ENCODE measurements around the gene CLSTN2.
A peak's percentile ranks its signal among the peaks of the same experiment; 100 is the strongest.

CLSTN2 gene

DNA sequence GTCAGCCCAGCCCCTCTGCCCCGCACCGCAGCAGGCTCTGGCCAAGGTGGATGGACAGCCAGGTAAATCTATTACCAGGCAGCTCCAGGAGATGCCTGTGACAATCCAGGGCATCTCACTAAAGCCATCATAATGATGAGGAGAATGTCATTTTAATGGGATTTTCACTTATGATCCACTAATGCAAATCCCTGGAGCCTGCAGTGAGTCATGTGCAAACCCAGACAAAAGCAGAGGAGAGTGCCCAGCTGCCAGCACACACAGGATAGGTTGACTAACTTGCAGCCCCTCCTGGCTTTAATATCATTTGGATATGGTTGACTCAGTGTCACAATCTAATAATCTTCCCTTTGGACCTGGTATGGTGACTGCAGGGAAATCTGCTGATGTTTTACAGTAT, 536.0 kb downstream of the CLSTN2 start:
- DNase-seq, result no peak

DNA sequence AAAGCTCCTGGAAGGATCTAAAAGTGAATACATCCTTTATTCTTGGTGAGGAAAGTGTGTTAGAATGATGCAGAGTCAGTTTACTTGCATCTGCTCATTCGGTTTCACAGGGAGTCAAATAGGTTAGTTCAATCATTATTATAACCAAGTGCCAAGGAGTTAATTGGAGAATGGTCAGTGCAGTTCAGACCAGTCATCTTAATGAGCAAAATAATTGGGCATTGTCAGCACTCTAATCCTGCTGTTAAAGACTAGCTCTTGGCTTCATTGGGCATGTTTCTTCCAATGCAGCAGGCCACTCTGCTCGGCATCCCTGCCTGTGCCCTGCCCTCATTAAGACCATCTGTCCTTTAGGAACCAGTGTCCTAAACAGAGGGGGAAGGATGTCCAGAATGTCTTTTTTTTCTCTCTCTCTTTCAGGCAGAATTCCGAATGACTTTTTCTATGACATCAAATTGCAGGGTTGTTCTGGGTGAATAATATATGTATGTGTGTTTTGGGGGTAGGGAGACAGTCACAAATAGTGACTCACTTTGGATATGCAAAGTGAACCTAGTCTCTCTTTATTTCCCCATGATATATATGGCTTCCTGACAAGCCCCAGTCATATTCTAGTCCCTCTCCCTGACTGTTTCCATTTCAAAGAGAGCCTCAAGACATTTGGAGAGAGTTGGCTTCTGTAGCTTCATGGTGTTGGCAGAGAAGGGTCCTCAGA, 537.5 kb downstream of the CLSTN2 start:
- DNase-seq, result no peak

DNA sequence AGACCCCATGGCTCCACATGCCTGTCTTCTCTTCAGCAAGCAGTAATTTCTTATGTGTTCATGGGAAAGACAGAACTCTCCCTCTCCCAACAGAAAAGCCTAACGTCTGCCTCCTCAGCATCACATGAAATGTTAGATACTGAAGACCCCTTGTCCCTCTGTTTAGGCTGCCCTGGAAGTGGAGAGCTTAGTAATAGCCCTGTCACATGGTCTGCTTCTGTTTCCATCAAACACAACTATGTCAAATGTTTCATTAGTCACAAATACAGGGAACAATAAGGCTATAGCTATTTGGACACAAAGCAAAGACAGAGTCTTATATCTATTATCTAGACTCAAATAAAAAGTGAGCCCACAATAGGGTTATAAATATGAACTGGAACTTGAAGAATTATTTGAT, 552.6 kb downstream of the CLSTN2 start:
- no peak for DNase-seq

- no peak for DNase-seq
Observed at GRCh38 chr3:140493271-140493670, 558.3 kb downstream of the CLSTN2 start.

DNA sequence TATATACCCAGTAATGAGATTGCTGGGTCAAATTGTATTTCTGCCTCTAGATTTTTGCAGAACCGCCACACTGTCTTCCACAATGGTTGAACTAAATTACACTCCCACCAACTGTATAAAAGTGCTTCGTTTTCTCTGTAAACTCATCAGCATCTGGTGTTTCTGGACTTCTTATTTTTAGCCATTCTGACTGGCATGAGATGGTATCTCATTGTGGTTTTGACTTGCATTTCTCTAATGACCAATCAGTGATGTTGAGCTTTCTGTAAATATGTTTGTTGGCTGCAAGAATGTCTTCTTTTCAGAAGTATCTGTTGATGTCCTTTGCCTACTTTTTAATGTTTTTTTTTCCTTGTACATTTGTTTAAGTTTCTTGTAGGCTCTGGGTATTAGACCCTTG, 560.0 kb downstream of the CLSTN2 start:
- no peak for DNase-seq

GRCh38 chr3:140497331-140497730, 562.3 kb downstream of the CLSTN2 start:
- DNase-seq, result no peak

DNA sequence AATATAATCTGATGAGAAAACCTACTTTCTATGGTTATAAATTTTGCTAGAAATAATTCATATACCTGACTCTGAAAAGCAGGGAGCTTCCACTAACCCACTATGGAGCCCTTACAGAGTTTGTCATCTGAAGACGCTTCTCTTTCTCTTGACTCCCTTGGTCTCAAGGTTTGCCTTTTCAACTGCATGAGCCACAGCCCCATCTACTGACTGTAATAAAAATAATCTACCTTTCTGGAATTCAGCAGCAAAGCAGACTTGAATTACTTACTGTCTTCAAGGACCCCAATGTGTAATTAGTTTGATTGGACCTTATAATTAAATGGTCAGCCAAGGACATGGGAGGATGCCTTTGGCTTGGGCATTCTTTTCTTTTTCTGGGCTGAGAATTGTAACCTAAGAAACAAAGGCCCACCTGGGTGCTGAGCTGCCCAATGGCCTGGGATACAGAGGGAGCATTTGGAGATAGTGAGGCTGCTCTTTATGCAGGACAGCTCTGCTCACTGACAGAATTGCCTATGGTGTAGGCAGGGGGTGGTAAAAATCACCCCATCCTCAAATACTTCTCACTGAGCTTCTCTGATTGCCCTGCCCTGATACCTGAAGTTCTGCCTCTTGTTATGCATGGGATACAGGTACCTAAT, 564.3 kb downstream of the CLSTN2 start:
- peak in 1 of 2 experiments; percentile 3 for DNase-seq

- no peak for DNase-seq
Observed at GRCh38 chr3:140500473-140500872, 565.5 kb downstream of the CLSTN2 start.

GRCh38 chr3:140501061-140501769, 566.2 kb downstream of the CLSTN2 start:
- DNase-seq, result no peak

DNA sequence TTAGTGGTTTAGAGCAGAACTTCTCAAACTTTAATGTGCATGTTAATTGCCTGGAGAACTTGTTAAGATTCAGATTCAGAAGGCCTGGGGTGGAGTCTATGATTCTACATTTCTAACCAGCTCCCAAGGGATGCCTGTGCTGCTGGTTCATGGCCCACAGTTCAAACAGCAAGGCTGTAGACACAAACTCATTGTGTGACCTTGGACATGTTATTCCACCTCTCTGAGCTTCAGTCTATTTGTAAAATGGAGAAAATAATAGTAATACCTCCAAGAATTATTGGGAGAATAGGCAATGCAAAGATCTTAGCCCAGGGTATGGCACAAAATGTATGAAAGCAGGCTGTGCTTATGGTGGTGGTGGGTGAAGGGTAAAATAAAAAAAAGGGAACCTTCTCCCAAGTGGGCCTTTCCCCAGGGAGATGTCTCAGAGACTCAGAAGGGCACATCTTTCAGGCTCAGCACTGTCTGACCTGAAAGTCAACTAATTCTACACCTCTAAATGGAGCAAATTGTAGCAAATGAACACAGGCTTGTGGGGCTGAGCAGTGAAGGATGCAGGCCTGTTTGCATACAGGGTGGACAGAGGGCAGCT, 566.9 kb downstream of the CLSTN2 start:
- DNase-seq, result no peak

DNA sequence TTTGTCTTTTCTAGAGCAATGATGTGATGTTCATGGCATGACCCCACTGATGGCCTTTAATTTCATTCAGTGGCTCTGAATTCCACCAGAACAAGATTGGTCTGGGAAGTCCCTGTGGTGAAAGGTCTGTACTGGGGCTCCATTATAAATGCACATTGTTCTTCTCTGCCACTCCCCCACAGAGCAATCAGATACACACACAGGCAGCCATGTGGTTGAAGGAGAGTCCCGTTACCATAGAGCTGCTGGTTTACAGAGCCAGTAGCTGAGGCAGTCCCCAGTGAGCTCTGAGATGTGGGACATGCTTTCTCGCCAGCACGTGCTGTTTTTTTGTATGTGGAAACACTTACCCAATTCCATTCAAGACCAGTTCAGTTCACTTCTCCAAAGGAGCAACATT, 570.2 kb downstream of the CLSTN2 start:
- DNase-seq, result no peak

DNA sequence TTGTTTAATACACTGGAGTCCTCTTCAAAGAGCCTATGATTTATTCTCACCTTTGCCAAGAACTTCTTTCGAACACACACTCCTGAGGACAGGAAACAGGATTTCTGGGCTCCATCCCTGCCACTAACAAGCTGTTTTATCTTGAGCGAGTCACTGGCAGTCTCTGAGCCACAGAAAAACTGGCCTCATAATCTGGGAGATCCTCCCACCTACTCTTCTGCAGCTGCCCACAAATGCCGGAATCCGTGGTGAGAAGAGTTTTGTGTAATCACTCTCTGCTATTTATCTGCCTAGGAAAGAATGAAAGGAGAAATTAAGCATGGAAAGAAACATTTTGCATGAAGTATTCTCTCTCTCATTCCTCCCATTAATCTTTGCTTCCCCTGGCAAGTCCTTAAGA, 570.9 kb downstream of the CLSTN2 start:
- no peak for DNase-seq

DNA sequence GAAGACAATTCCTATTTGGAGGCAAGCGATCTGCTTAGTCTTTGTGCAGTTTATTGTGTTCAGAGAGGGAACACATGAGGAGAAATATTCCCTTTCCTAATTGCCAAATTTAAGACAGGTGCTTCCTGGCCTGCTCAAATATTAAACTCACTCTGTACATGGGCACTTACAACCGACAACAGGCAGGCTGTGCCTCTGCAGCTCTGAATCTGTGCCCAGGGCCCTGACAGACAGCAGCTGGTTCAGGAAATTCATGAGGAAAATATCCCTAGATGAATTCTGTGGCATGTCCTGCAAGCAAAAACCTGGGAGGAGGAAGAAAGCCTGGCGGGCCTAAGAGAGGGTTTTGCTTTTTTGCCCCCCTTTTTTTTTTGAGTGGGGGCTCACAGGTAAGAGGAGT, 573.6 kb downstream of the CLSTN2 start:
- no peak for DNase-seq

GRCh38 chr3:140509534-140509933, 574.5 kb downstream of the CLSTN2 start:
- no peak for DNase-seq

DNA sequence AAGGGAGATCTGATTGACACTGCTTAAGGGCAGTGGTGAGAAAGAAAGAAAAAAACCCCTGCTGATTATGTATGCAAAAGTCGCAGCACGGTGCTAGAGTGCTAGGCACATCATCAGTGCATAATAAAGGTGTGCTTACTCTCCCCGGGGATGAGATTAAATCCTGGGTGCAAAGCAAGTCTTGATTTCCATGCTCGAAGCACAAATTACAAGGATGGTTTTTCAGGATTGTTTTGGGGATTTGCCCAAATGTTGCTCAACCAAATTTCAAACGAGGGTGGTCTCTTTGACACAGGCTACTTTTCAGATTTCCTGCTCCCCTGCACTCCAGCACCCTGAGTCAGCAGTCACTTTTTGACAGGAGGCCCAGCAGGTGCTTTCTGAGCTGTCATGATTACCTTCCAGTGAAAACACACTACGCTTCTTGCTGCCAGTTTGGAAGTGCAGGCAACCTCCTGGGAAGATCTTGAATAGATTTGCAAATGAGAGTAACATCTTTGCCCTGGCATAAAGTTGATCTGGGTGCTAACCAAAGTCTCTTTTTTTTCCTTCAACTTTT, 575.4 kb downstream of the CLSTN2 start:
- no peak for DNase-seq

- DNase-seq, result no peak
Observed at GRCh38 chr3:140521751-140522445, 586.9 kb downstream of the CLSTN2 start.

DNA sequence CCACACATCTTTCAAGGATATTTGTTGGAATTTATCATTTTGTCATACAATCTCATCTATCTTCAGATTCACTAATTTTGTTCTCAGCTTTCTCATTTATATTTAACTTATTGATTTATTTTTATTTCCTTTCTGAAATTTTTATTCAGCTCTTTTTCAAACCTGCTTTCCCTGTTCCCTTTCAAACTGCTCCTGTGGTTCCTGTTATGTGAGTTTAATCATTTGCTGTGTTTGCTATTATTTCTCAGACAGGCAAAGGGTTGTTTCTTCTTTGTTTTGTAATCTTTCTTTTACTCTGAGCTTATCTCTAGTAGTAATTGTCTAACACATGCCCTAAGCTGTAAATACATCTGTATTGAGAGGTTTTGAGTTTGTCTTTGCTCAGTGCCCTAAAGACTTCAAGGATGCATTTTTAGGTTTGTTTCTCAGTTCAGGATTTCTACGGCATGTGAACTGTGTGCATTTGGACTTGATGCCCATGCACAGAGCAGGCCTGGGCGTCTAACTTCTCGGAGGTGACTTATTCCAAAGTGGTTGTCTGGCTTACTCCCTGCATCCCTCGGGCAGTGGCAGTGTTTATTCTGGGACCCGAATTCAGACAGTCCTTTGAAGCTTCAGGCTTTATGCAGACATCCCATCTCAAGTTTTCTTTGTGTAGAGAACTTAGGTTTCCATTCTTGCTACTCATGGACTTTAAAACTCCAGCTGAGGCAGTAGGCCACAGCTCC, 587.8 kb downstream of the CLSTN2 start:
- DNase-seq, result no peak

DNA sequence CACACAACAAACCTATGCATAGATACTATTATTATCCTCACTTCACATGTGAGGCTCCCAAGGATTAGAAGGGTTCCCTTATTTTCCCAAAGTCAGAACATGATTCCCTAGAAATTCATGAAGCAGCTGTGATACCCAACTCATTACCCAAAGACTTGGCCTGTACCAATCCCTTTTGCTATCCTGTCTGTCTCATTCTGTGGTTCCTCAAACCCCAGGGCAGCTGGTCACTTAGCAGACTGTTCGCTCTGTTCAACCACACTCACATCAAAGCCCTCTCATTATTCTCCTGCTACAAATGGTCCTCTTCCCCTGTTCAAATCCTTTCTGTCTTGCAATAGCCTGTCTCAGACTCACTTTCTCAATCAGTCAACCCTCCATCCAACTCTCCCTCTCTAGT, 588.6 kb downstream of the CLSTN2 start:
- no peak for DNase-seq

DNA sequence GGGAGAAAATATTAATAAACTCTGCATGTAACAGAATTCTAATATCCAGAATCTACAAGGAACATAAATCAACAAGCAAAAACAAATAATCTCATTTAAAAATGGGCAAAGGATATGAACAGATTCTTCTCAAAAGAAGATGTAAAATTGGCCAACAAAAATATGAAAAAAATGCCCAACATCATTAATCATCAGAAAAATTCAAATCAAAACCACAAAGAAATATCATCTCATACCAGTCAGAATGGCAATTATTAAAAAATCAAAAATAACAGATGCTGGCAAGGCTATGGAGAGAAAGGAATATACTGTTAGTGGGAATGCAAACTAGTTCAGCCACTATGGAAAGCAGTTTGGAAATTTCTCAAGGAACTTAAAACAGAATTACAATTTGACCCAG, 592.2 kb downstream of the CLSTN2 start:
- no peak for DNase-seq

DNA sequence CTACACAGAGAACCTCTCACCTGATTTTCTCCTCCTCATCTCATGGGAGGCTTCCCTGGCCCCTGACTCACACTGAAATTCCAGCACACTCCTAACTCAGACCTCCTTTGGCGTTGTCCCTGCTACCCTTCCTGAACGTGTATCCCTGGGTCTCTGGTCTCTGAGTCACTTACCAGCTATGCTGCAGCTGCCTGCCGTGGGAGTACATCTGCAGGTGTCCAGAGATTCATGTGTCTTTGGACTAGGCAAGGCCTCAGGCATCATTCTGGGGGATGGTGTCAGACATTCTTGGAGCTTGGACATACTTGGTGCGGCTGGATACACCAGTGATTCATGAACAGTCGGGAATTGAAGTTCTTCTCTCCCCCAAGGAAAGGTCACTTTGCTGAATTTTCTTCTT, 594.1 kb downstream of the CLSTN2 start:
- peak in 1 of 2 experiments; percentile 35 for DNase-seq

DNA sequence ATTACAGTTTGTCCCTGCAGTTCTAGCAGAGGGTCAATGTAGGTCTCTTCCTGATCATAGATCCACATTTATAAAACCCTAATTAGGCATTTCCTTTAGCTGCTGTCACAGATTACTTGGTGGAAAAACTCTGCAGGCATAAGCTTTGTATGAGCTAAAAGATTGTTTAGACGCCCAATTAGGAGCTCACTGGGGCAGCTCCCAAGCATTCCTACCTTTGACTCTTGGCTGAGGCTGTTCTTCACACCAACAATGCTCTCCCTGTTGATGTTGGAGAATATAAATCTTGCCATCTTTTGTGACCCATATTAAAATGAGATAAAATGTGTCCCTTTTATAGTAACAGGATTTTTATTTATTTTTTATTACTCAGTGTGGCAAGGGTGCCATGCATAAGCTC, 594.6 kb downstream of the CLSTN2 start:
- no peak for DNase-seq

DNA sequence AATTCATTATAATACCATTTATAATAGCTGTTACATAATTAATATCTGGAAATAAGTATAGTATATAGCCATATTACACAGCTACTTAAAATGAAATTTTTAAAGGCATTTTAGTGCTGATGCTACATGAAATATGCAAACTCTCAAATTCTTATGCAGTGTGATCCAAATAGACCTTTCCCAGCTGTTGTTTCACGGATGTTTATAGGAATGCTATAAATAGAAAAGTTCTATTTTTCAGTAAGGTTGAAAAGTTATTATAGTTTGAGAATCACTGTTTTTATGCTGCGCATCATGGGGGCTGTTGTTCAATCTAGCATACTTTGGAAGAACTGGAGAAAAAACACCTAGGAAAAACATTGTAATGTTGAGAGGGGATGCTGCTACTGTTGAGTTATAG, 595.1 kb downstream of the CLSTN2 start:
- DNase-seq, result no peak

Measured in SW 1271 (cell line).